OCI-LY7 (cell line): Measurements from ENCODE around the gene FRS2. TPM values are rescaled to one million over a fixed set of nuclear protein-coding genes. Genes with fewer than 3 reads are reported as not detected.
A peak's percentile ranks its signal among the peaks of the same experiment; 100 is the strongest.

ENCODE experiments used
- BruUV-seq: library from RNA; stranded (reverse); fragments of 400-500 nt; replicated peaks from 2 replicates; lab custom pipeline; 2021; lab: Mats Ljungman, UMichigan
- CTCF ChIA-PET: fragments of 300-600 bp; sonication (Branson Sonifier 250); formaldehyde crosslinking; loops from one replicate; lab custom pipeline; 2022; ENCODE audit warnings: antibody characterized with exemption; ENCODE audit not compliant: unreplicated experiment; lab: Charles Lee
- POLR2A ChIA-PET: fragments of 300-600 bp; sonication (Branson Sonifier 250); formaldehyde crosslinking; loops from one replicate; lab custom pipeline; 2022; ENCODE audit warnings: antibody characterized with exemption; lab: Charles Lee
- DNase-seq: peaks from one replicate; pipeline ENCODE4 v3.0.0-alpha.2; 2015; ENCODE audit warnings: low spot score
- H2AFZ ChIP-seq: fragments of 200-600 bp; sonication (generic), shearing (Covaris generic); 2 replicates; pipeline ENCODE4 v1.6.1; 2014; ENCODE audit warnings: mild to moderate bottlenecking, antibody characterized with exemption, low read length, moderate library complexity
- H3K27ac ChIP-seq: fragments of 200-600 bp; sonication (generic); 2 replicates; pipeline ENCODE4 v1.5.1; 2014; ENCODE audit warnings: mixed run types, low read depth, mild to moderate bottlenecking, moderate library complexity, low read length, inconsistent platforms; ENCODE audit not compliant: poor library complexity, severe bottlenecking
- H3K36me3 ChIP-seq: fragments of 200-600 bp; sonication (generic); 2 replicates; pipeline ENCODE4 v1.6.1; 2014; ENCODE audit warnings: mild to moderate bottlenecking, antibody characterized with exemption, low read length, moderate library complexity, mixed read lengths; ENCODE audit not compliant: insufficient read depth
- H3K4me1 ChIP-seq: fragments of 200-600 bp; sonication (generic); 2 replicates; pipeline ENCODE4 v1.5.1; 2014; ENCODE audit warnings: mild to moderate bottlenecking, low read length; ENCODE audit not compliant: insufficient read depth, poor library complexity, severe bottlenecking
- H3K4me2 ChIP-seq: fragments of 200-600 bp; sonication (generic); 2 replicates; pipeline ENCODE4 v1.6.1; 2014; ENCODE audit warnings: mild to moderate bottlenecking, low read length
- H3K4me3 ChIP-seq: fragments of 200-600 bp; sonication (generic); 2 replicates; pipeline ENCODE4 v1.5.1; 2014; ENCODE audit warnings: mild to moderate bottlenecking, low read depth, low read length; ENCODE audit not compliant: poor library complexity, severe bottlenecking
- H3K79me2 ChIP-seq: fragments of 200-600 bp; sonication (generic); 2 replicates; pipeline ENCODE4 v1.6.1; 2016; ENCODE audit warnings: low read depth, mild to moderate bottlenecking, low read length, moderate library complexity, mixed read lengths; ENCODE audit not compliant: insufficient read depth
- H3K9me2 ChIP-seq: fragments of 200-600 bp; sonication (generic); 2 replicates; pipeline ENCODE4 v1.6.1; 2016; ENCODE audit warnings: mild to moderate bottlenecking, low read length, mixed read lengths; ENCODE audit not compliant: insufficient read depth
- H3K9me3 ChIP-seq: fragments of 200-600 bp; sonication (generic); 2 replicates; pipeline ENCODE4 v1.6.1; 2014; ENCODE audit warnings: mild to moderate bottlenecking, mixed run types, low read length, mixed read lengths
- H4K20me1 ChIP-seq: fragments of 200-600 bp; sonication (generic); 2 replicates; pipeline ENCODE4 v1.6.1; 2014; ENCODE audit warnings: mild to moderate bottlenecking, antibody characterized with exemption, low read length, moderate library complexity, mixed read lengths; ENCODE audit not compliant: insufficient read depth
- CTCF ChIP-seq: fragments of 200-600 bp; sonication (generic); conservative IDR thresholded peaks from 2 replicates; pipeline ENCODE4 v1.5.1; 2014; ENCODE audit warnings: mild to moderate bottlenecking, antibody characterized with exemption, low read length, moderate library complexity, mixed read lengths
- EZH2phosphoT487 ChIP-seq: fragments of 200-600 bp; sonication (generic); IDR thresholded peaks from 2 replicates; pipeline ENCODE4 v1.6.1; 2018; ENCODE audit warnings: low read depth, borderline replicate concordance, mild to moderate bottlenecking, mixed run types, antibody characterized with exemption, low read length, moderate library complexity, mixed read lengths
- intact Hi-C: fragments of 100-400 bp; cut with micrococcal nuclease; formaldehyde crosslinking; loops from one replicate; pipeline ENCODE4 v1.10.0; 2022; ENCODE audit not compliant: unreplicated experiment
- total RNA-seq, 2 experiments: library from RNA; depleted of rRNA in 1 of 2; stranded (reverse); fragments of >200 nt in 1 of 2; shearing (Covaris generic) in 1 of 2; gene quantifications; 2 replicates each; pipeline ENCODE4 v1.2.3, GENCODE V29; 2014 to 2022

The FRS2 gene
- total RNA-seq, 2 experiments from 2014 or later = 11.1 to 18.5 TPM

- Histone ChIP-seq H3K4me3 (peak overlapping the region; percentile 98), H3K9me3 (no peaks in the 10 kb centered on the region), H3K9me2 (no peaks in the 10 kb centered on the region), H3K36me3 (no peaks in the 10 kb centered on the region), H3K79me2 (peaks cover 44% of the 10 kb centered on the region), H3K4me2 (peak overlapping the region; percentile 99), H3K27ac (peak overlapping the region; percentile 55), H3K4me1 (peaks cover 43% of the 10 kb centered on the region), H4K20me1 (peaks cover 13% of the 10 kb centered on the region), H2AFZ (peak overlapping the region; percentile 100)
- intact Hi-C loops = no loop called here
- TF ChIP-seq EZH2phosphoT487 (no peak), CTCF (no peak)
- ChIA-PET CTCF (no interaction called here), POLR2A (interaction anchor here (0.6 to 1.1 kb wide), 3 partner anchors 11 to 80 kb away, joined by 3 to 6 read pairs (median 3); no protein-coding TSS in a partner anchor)
- DNase-seq = no peak
- TSS peak; percentile 88 for BruUV-seq
Measured at GRCh38 chr12:69469854-69470188, 367 bp upstream of the FRS2 start.

GRCh38 chr12:69471076-69471430 lies 865 bp downstream of the FRS2 start:
- no peaks in the 10 kb centered on the region for H3K9me3 ChIP-seq
- H3K36me3 ChIP-seq = no peaks in the 10 kb centered on the region
- peak overlapping the region; percentile 98 for H3K4me3 ChIP-seq
- BruUV-seq = no TSS peak
- H3K4me1 ChIP-seq = peaks cover 43% of the 10 kb centered on the region
- ChIA-PET POLR2A (interaction anchor here (1.4 kb wide), 1 partner anchor 140 kb away, joined by 5 read pairs; no protein-coding TSS in a partner anchor), CTCF (no interaction called here)
- intact Hi-C loops = loop anchor here (1.0 kb wide), 1 partner anchor 99 kb away; no protein-coding TSS in a partner anchor
- TF ChIP-seq EZH2phosphoT487 = no peak
- TF ChIP-seq CTCF = peak; percentile 24; the same call in 1 of the 2 replicates
- peak overlapping the region; percentile 100; the same call in 1 of the 2 replicates for H2AFZ ChIP-seq
- H3K27ac ChIP-seq = no peak overlapping the region
- no peak for DNase-seq
- peaks cover 55% of the 10 kb centered on the region for H3K79me2 ChIP-seq
- H3K9me2 ChIP-seq = no peaks in the 10 kb centered on the region
- H4K20me1 ChIP-seq = peaks cover 13% of the 10 kb centered on the region
- H3K4me2 ChIP-seq = peak overlapping the region; percentile 99

GRCh38 chr12:69471667-69472385 lies 1.6 kb downstream of the FRS2 start:
- CTCF ChIA-PET = no interaction called here
- no peak for DNase-seq
- peaks cover 60% of the 10 kb centered on the region for H3K79me2 ChIP-seq
- H3K9me2 ChIP-seq = no peaks in the 10 kb centered on the region
- H3K4me3 ChIP-seq = peak overlapping the region; percentile 98
- no peak overlapping the region for H2AFZ ChIP-seq
- POLR2A ChIA-PET = interaction anchor here (0.6 to 1.1 kb wide), 4 partner anchors 12 to 135 kb away, joined by 3 read pairs; no protein-coding TSS in a partner anchor
- peaks cover 13% of the 10 kb centered on the region for H4K20me1 ChIP-seq
- TF ChIP-seq EZH2phosphoT487 = no peak
- TF ChIP-seq CTCF = no peak
- no TSS peak for BruUV-seq
- no peak overlapping the region for H3K27ac ChIP-seq
- peak overlapping the region; percentile 99 for H3K4me2 ChIP-seq
- peaks cover 39% of the 10 kb centered on the region for H3K4me1 ChIP-seq
- no peaks in the 10 kb centered on the region for H3K36me3 ChIP-seq
- intact Hi-C loops = loop anchor here (1.0 kb wide), 1 partner anchor 98 kb away; no protein-coding TSS in a partner anchor
- H3K9me3 ChIP-seq = no peaks in the 10 kb centered on the region
